ENCODE measurements around the gene TLR5.

DNA sequence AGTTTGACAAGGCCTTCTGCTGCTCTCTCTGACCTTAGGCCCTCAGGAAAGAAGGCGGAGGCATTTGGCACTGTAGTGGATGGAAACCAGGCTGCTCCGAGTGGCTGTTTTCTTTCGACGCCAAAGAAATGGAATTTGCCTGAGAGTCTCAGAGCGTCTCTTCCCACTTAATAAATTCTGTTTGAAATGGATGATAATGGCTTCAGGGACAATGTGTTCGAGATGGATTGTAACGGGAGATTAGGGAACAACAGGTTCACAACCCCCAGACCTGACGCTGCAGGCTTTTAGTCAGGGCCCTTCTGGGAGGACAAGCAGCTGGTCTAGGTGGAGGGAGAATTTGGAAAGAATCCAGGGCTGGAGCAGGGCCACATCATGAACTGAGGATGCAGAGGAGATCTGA, 58.6 kb downstream of the TLR5 start:
- TF ChIP-seq, protein P1, sequence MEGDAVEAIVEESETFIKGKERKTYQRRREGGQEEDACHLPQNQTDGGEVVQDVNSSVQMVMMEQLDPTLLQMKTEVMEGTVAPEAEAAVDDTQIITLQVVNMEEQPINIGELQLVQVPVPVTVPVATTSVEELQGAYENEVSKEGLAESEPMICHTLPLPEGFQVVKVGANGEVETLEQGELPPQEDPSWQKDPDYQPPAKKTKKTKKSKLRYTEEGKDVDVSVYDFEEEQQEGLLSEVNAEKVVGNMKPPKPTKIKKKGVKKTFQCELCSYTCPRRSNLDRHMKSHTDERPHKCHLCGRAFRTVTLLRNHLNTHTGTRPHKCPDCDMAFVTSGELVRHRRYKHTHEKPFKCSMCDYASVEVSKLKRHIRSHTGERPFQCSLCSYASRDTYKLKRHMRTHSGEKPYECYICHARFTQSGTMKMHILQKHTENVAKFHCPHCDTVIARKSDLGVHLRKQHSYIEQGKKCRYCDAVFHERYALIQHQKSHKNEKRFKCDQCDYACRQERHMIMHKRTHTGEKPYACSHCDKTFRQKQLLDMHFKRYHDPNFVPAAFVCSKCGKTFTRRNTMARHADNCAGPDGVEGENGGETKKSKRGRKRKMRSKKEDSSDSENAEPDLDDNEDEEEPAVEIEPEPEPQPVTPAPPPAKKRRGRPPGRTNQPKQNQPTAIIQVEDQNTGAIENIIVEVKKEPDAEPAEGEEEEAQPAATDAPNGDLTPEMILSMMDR (IDR thresholded peaks at IDR 0.05): no peak
- TF ChIP-seq POLR2A (IDR thresholded peaks at IDR 0.05): no peak

All from upper lobe of left lung (tissue), 4 donors.